ENCODE data around the gene CFAP20DC. TPM values are rescaled to one million over a fixed set of nuclear protein-coding genes. Genes with fewer than 3 reads are reported as not detected.

CFAP20DC gene
- total RNA-seq, result 0.64 and 2.8 TPM in 2 replicates

DNA sequence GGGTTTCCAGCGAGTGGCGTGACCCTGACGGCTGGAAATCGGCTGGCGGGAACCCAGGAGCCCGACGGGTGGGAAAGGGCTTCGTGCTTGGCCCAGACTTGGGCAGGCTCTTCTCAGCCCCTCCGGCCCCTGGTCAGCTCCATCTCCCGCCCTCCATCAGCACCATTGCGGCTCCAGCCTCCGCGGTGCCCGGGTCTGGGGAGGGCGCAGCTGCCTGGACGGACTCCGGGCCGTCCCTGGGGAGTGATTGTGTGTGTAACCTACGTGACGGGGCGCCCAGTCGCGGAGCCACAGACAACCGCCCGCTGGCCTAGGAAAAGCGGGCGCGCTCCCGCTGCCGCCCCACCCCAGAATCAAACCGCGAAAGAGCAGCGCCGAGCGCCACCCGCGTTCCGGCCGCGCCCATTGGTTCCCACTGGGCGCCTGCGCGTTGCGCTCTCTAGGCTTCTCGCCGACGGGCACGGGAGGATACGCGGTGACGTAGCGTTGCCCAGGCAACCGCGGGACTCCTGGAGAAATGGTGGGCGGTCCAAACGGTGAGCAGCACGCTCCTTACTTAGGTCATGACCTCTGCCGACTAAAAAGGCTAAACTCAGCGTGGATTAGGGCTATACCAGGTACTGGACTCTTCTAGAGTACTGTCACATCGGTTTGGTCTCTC is at the start of gene CFAP20DC:
CFAP20DC (minus strand) TSS at position 355 of the 661 bp plus-strand sequence. CDS start 394 bp downstream, outside the sequence.

Measured in epithelial cell of alveolus of lung (primary cell).